ENCODE measurements around the gene ZC3HAV1L.

DNA sequence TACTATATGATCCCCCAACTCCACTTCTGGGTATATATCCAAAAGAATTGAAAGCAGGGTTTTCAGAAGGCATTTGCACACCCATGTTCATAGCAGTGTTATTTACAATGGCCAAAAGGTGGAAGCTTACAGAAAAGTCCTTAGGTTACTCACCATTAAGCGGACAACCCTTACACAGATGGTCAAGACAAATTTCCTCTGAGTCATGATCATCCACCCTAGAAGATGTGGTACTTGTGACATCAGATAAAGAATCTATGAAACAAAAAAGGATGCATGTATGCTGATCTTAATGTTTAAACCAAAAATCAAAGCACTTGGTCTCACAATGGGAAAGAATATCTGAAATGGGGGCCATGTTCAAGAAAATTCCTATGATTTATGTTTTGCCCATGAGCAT lies 42.6 kb upstream of the ZC3HAV1L start:
- TF ChIP-seq, protein P1, sequence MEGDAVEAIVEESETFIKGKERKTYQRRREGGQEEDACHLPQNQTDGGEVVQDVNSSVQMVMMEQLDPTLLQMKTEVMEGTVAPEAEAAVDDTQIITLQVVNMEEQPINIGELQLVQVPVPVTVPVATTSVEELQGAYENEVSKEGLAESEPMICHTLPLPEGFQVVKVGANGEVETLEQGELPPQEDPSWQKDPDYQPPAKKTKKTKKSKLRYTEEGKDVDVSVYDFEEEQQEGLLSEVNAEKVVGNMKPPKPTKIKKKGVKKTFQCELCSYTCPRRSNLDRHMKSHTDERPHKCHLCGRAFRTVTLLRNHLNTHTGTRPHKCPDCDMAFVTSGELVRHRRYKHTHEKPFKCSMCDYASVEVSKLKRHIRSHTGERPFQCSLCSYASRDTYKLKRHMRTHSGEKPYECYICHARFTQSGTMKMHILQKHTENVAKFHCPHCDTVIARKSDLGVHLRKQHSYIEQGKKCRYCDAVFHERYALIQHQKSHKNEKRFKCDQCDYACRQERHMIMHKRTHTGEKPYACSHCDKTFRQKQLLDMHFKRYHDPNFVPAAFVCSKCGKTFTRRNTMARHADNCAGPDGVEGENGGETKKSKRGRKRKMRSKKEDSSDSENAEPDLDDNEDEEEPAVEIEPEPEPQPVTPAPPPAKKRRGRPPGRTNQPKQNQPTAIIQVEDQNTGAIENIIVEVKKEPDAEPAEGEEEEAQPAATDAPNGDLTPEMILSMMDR (IDR thresholded peaks at IDR 0.05): no peak
- TF ChIP-seq POLR2A (IDR thresholded peaks at IDR 0.05): no peak
- no peak for TF ChIP-seq EP300 (IDR thresholded peaks at IDR 0.05)
- TF ChIP-seq POLR2AphosphoS5 (IDR thresholded peaks at IDR 0.05): no peak
